ENCODE results near the gene CACNA1C.
A peak's percentile ranks its signal among the peaks of the same experiment; 100 is the strongest.

The CACNA1C gene

GRCh38 chr12:2273288-2273687, 220.5 kb downstream of the CACNA1C start:
- DNase-seq, result peak in 13 of 58 donors; percentile 10 to 40 (median 15)

DNA sequence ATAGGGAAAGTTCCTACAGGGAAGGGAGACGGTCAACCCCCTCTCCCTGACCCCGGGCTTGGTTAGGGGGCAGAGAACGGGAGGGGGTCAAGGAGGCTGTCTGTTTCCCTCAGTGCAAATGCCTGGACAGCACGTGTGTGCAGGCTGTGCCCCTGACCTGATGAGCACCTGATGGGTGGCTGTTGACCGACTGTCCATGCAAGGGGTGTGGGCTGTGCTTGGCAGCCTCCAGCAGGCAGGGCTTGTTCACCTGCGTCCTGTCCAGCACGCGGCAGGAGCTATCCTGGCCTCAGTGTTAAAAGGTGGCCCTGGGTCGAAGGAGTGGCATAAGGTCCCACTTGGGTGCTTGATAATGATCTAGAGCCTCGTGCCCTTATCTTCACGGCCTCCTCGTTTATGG, 221.0 kb downstream of the CACNA1C start:
- no peak for DNase-seq

DNA sequence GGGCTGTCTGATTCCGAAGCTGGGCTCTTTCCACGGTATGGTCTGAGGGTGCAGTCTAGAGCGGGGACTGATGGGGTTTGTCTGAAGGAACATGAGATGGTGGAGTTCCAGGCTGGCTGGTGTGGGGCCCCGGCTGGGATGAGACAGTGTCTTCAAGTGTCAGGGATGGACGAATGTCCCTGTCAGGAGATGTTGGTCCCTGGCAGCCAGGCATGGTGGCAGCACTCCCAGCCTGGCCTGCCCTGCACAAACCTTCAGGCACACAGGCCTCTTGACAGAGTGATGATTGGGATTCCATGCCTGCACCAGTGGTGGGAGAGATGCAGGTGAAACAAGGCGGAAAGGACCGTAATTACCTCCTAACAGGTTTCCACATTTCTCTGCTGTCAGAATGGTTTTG, 221.9 kb downstream of the CACNA1C start:
- DNase-seq, result no peak

- DNase-seq, result no peak
Measured at GRCh38 chr12:2276288-2277033, 223.7 kb downstream of the CACNA1C start.

DNA sequence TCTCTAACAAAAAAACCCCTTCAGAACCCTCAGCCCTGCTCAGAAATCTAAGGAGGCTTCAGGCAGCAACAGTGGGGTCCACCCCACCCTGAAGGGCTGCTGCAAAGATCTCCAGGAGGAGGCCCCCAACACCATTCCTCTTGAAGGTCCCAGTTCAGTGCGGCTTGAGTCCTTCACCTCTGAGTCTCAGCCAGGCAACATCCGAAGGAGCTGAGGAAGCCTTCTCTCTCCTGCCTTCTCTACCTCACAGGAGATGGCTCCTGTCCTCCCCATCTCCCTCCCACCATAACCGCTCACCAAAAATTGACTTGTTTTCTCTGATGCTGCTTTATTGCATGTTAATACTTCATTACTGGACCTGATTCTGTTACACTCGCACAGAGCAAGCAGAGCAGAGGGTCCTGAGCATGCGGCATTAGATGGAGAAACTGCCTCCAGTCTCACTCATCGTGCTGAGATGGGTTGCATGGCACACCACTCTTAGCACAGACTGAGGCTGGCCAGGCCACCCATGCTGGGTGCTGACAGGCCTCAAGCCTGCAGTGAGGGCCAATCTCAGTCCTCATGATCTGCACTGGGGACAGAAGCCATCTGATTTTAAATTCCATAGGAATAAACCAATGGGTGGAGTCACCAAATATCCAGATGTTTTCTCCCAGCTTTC, 224.8 kb downstream of the CACNA1C start:
- DNase-seq, result no peak

DNA sequence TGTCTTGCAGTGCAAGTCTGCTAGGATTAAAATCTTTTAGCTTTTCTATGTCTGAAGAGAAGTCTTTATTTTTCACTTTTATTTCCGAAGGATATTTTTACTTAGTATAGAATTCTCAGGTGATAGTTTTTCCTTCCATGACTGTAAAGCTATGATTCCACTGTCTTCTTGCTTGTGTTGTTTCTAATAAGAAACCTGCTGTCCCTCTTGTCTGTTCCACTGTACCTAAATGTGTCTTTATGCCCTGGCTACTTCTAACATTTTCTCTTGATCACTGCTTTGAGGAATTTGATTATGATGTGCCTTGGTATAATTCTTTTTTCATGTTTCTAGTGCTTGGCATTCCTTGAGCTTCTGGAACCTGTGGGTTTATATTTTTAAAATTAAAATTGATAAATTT, 228.7 kb downstream of the CACNA1C start:
- no peak for DNase-seq

DNA sequence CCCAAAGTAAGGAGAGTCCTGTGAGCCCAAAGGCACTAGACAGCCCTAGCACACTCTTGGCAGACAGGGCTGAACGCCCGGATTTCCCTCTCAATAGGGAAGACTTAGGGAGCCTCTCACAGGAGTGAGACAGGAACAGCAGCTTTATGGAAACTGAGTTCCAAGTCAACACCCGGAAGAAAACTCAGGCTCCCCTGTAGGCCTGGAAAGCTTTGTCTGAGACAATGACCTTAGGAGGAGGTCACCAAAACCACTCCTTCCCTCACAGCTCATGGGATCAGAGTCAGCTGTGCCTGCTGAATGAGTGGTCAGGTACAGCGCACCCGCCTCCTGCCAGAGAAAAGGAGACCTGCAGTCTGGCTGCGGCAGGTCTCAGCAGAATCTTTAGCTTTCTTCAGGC, 229.5 kb downstream of the CACNA1C start:
- peak in 1 of 58 donors; percentile 29 for DNase-seq

DNA sequence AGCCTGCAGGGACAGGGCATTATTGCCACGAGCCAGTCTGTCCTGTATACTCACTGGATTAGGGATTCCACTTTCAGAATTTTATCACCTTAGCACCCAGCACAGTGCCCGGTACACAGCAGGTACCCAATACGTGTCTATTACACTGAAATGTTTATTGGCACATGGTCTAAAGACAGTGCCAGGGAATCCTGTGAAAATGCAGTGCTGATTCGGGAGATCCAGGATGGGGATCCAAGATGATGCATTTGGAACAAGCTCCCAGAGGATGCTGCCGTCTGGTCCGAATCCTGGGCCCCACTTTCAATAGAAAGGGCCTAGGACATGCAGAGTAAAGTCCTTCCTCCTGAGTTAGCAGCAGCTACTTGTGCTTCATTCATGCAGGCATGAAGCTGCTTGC, 230.7 kb downstream of the CACNA1C start:
- no peak for DNase-seq

- DNase-seq, result peak in 1 of 58 donors; percentile 18
Measured at GRCh38 chr12:2283916-2284315, 231.1 kb downstream of the CACNA1C start.

DNA sequence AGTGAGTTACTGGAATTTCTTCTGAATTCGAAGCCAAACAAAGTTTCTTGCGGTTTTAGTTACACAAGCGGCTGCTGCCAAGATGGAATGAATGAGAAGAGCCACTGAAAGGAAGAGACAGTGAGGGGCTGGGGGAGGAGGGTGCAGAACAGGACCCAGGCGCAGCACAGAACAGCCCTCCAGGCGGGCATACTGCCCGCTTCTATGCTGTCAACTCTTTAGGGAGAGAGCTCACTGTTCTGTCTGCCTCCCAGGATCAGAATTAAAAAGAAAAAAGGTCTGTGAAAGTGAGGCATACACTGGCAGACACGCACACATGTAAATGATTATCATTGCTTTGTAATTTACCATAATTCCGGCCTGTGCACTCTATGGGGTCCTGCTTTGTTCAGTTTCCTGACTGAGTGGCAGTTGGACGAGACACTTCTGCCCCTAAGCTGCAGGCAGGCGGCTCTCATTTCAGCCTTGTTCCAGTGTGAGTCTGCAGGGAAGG, 231.6 kb downstream of the CACNA1C start:
- DNase-seq, result no peak

GRCh38 chr12:2284857-2285256, 232.1 kb downstream of the CACNA1C start:
- peak in 43 of 58 donors; percentile 8 to 72 (median 32) for DNase-seq

GRCh38 chr12:2285462-2285861, 232.7 kb downstream of the CACNA1C start:
- DNase-seq, result no peak

- DNase-seq, result no peak
Measured at GRCh38 chr12:2286047-2286446, 233.3 kb downstream of the CACNA1C start.

DNA sequence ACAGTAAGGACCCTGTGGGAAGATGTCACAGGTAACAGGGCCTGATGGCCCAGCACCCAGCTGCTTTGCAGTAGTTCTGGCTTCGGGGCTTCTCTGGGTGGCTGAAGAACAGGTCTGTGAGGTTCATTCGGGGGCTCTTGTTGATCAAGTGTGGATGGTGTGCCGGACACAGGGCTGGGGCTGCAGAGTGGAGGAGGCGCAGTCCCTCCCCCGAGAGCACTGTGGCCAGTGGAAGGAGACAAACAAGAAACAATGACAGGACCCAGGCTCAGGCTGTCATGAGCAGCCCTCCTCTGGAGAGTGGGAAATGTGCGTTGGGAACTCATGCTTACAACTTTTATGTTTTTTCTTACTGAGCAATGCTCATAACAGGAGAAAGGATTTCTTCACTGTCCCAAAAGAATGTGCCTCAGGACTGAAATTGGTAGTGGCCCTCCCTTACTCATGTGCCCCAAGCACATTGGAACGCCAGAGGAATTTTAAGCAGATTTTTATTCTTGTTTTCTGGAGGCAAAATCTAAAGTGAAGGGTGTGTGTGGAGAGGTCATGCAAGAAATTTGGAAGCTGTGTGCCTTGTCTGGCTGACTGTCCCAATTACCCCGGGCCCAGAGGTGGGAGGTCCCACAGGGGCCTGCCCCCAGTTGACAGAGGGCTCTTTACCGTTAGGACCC, 233.8 kb downstream of the CACNA1C start:
- no peak for DNase-seq

DNA sequence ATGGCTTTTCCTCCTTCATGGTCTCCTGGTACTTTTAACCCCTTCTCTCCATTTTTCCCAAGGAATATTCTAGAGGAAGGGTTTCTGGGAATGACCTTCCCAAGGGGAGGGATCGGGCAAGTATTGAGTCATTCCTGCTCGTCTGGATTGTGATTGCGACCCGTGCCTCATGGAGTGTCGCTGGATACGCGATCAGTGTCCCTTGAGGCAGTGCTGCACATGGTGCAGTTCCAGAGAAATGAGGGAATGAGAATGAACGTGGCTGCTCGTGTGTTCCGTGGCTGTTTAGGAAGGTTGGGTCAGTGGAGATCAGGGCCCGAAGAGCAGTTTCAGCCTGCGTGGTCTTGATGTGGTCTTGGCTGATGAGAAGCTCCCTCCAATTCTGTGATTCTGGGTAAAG, 234.4 kb downstream of the CACNA1C start:
- DNase-seq, result no peak

DNA sequence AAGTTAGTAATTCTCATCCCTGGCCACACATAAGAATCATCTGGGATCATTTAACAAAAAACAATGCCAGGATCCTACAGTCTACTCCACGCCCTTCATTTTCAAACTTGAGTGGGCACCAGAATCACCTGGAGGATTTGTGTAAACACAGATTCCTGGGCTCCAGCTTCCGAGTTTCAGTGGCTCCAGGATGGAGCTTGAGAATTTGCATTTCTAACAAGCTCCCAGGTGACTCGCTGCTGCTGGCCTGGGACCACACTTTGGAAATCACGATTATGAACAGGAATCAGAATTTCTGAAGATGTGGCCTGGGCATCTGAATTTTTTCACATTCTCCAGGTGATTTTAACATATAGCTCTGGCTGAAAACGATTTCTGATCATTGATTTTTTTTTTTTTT, 234.8 kb downstream of the CACNA1C start:
- DNase-seq, result no peak

DNA sequence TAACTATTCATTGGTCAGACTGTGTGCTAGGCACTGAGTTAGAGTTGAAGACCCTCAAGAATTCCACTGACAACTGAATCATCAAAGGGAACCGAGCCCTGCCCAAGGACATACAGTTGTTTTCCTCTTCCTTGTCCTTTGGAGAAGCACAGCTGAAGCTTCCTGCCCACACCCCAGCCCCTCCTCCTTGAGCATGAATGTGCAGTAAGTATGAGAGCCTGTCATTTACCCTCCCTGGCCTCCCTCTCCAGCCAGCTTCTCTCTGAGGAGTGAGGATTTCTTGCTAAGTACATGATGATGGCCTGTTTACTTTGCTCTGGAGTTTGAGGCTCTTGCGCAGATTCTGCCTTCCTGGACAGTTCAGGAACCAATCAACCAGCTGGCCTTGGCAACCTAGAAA, 235.2 kb downstream of the CACNA1C start:
- no peak for DNase-seq

- no peak for DNase-seq
Measured at GRCh38 chr12:2288471-2288870, 235.7 kb downstream of the CACNA1C start.

DNA sequence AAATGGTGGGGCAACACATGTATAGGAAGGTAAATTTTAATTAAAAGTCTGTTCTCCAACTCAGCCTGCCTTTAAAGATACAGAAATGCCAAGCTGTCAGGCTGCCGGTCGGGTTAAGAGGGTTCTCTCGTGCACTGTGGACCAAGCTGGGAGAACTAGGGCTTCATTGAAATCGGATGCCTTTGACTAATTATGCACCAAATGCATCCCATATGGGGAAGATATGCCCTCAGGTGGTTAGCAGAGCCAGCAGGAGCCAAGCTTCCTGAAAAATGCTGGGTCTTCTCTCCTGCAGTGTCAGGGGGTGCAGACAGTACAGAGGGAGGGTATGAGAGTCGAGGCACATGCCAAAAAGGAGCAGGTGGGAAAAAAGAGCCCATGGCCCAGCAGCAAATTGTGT, 236.1 kb downstream of the CACNA1C start:
- no peak for DNase-seq

- DNase-seq, result no peak
Measured at GRCh38 chr12:2289525-2289924, 236.7 kb downstream of the CACNA1C start.

DNA sequence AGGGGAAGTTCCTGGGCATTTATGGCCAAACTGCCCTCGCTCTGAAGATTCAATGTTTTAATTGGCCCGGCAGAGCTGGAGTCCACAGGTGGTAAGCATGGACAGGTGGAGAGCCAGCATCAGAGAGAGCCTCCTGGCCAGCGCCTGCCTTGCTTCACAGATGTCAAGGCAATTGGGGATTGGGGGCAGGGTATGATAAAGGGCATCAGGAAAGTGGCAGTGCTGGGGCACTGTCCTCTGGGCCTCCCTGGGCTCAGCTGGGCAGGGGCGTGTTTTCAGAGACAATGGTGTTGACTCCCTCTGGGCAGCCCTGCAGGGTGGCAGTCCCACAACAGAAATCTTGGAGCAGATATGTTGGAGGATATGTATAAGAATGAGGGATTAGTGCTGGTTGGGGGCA, 237.3 kb downstream of the CACNA1C start:
- DNase-seq, result no peak

DNA sequence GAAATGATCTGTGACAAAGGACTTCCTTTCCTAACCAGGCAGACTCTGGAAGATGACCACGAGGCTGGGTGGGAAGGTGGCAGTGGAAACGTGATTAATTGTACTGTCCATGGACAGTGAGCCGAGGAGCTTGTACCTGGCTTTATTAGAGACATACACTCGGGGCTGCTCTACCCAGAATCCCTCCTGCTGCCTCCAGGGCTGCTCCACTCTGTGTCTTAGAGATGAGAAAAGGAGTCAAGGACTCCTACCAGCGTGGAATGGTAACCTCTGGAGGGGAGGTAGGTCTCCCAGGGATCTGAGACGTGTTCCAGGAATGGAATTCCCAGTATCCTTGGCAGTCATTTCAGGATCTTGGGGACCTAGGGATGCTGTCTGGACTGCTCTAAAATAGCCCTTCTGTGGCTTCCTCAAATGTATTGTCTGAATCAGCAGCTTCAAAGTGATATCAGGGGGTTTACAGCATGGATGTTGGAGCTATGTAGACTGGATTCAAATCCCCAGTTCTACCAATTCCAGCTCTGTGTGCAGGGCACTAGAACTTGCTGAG, 237.8 kb downstream of the CACNA1C start:
- DNase-seq, result no peak

Measured in anterior cingulate cortex (tissue), 58 donors.